ENCODE measurements around the gene PLB1.

DNA sequence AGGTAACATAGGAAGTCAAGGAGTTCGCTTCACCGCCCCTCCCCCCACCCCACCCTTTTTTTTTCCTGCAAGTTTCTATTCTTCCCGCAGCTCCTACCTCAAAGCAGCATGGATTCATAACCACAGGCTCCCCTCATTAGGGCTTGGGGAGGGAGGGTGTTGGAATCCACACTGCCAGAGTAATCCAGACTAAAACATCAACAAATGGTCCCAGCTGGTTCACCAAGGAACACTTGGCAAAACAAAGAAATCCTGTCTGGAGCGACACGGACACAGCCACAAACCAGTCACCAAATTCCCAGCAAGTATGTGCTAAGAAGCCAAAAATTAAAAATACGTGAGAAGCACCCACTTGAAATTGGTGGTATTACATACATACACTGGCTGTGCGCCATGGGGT is 148.9 kb downstream of the PLB1 start:
- TF ChIP-seq, protein P1, sequence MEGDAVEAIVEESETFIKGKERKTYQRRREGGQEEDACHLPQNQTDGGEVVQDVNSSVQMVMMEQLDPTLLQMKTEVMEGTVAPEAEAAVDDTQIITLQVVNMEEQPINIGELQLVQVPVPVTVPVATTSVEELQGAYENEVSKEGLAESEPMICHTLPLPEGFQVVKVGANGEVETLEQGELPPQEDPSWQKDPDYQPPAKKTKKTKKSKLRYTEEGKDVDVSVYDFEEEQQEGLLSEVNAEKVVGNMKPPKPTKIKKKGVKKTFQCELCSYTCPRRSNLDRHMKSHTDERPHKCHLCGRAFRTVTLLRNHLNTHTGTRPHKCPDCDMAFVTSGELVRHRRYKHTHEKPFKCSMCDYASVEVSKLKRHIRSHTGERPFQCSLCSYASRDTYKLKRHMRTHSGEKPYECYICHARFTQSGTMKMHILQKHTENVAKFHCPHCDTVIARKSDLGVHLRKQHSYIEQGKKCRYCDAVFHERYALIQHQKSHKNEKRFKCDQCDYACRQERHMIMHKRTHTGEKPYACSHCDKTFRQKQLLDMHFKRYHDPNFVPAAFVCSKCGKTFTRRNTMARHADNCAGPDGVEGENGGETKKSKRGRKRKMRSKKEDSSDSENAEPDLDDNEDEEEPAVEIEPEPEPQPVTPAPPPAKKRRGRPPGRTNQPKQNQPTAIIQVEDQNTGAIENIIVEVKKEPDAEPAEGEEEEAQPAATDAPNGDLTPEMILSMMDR (IDR thresholded peaks at IDR 0.05; ENCODE audit: low read depth, low read length), result no peak
- TF ChIP-seq, protein P2, sequence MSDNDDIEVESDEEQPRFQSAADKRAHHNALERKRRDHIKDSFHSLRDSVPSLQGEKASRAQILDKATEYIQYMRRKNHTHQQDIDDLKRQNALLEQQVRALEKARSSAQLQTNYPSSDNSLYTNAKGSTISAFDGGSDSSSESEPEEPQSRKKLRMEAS (IDR thresholded peaks at IDR 0.05; ENCODE audit: low read depth, low read length), result no peak
